Adrenal gland (tissue), 12 donors: ENCODE data around the gene PRKCB. TPM values are rescaled to one million over a fixed set of nuclear protein-coding genes. Genes with fewer than 3 reads are reported as not detected.

Experiments
- DNase-seq, 7 donors: peaks; one replicate each; pipeline ENCODE4 v3.0.0-alpha.2; 2019 to 2020
- H3K27ac ChIP-seq, 5 donors: fragments of 200-600 bp; sonication (generic) in 4 of 5; 1 replicate in 3 of 5; 2 replicates in 2 of 5; pipeline versions ENCODE4 v1.5.1 to v1.8.0; 2016 to 2020; ENCODE audit warnings: mild to moderate bottlenecking in 1 of 5
- H3K27me3 ChIP-seq: fragments of 200-600 bp; 2 replicates; pipeline ENCODE4 v1.8.0; 2021
- H3K36me3 ChIP-seq, 2 donors: fragments of 200-600 bp; replicated peaks in 1 of 2; 1 replicate in 1 of 2; 2 replicates in 1 of 2; pipeline versions ENCODE4 v1.5.1 to v1.8.0; 2018 to 2022
- H3K4me1 ChIP-seq, 2 donors: fragments of 200-600 bp; replicated peaks in 1 of 2; 1 replicate in 1 of 2; 2 replicates in 1 of 2; pipeline versions ENCODE4 v1.5.1 to v1.8.0; 2018 to 2021
- H3K4me3 ChIP-seq, 4 donors: fragments of 200-600 bp; sonication (generic) in 3 of 4; one replicate each; pipeline ENCODE4 v1.5.1; 2016 to 2018
- H3K9me3 ChIP-seq, 3 donors: fragments of 200-600 bp; sonication (generic) in 1 of 3; replicated peaks in 1 of 3; 1 replicate in 2 of 3; 2 replicates in 1 of 3; pipeline versions ENCODE4 v1.5.1 to v1.8.0; 2016 to 2021
- POLR2A ChIP-seq, 2 donors: fragments of 450-650 bp; IDR thresholded peaks; one replicate each; pipeline ENCODE4 v1.6.1; 2017; ENCODE audit warnings: antibody characterized with exemption in 2 of 2, mild to moderate bottlenecking in 2 of 2, moderate library complexity in 1 of 2
- WGBS, 4 donors: extraction: QIAGEN DNeasy Blood & Tissue Kit in 2 of 4; methylation state at CpG; one replicate each; pipeline versions ENCODE4 v1.1.5 to v1.1.7; 2013 to 2017; 5-methylcytosine and 5-hydroxymethylcytosine counted together
- intact Hi-C, 2 donors: fragments of 100-400 bp; cut with DNase I; formaldehyde crosslinking; loops; one replicate each; pipeline versions ENCODE4 v1.14.1 to v1.15.0; 2022 to 2023
- polyA plus RNA-seq, 3 donors: library from polyadenylated mRNA; stranded (reverse); fragments of 200-250 nt in 2 of 3; fragments of 350-450 nt in 1 of 3; fragmentation: Illumina TruSeq in 1 of 3; extraction: RNeasy Lipid Tissue Mini Kit (QIAGEN cat#74804) in 1 of 3; gene quantifications; one replicate each; pipeline ENCODE4 v1.2.3, GENCODE V29; 2013 to 2014
- total RNA-seq, 9 donors: library from RNA; depleted of rRNA in 4 of 9; stranded (reverse); fragments of >200 nt in 4 of 9; fragments of 120-200 nt in 1 of 9; fragmentation: NEBNext Ultra II Directional in 1 of 9; extraction: Animal tissue kit (Norgen Biotek cat#: 25700) in 1 of 9; gene quantifications; one replicate each; pipeline versions ENCODE4 v1.1.0 to v1.2.4, GENCODE V29; 2013 to 2023
- TF ChIP-seq, protein P1 (sequence below), 6 experiments: fragments of 450-650 bp in 4 of 6; fragments of 200-600 bp in 2 of 6; sonication (generic) in 1 of 6; IDR thresholded peaks; 1 replicate in 5 of 6; 2 replicates in 1 of 6; pipeline versions ENCODE4 v1.5.1 to v1.8.0; 2016 to 2021; ENCODE audit warnings: antibody characterized with exemption in 6 of 6, mild to moderate bottlenecking in 2 of 6, moderate library complexity in 1 of 6
- donor health status: healthy with polysubstance abuse.
- donor health status: Bipolar disorder and iron deficiency.
- donor health status: DM: yes; HTN: yes; CAD: no.
- donor health status: DM: no; HTN: no; CAD: no.
- donor health status: DM: no; HTN: no; CAD: no.
- donor health status: DM: yes; HTN: yes; CAD: no.

PRKCB gene
- total and polyA plus RNA-seq, 12 donors, result 0.54 to 8.0 (median 3.0) TPM

DNA sequence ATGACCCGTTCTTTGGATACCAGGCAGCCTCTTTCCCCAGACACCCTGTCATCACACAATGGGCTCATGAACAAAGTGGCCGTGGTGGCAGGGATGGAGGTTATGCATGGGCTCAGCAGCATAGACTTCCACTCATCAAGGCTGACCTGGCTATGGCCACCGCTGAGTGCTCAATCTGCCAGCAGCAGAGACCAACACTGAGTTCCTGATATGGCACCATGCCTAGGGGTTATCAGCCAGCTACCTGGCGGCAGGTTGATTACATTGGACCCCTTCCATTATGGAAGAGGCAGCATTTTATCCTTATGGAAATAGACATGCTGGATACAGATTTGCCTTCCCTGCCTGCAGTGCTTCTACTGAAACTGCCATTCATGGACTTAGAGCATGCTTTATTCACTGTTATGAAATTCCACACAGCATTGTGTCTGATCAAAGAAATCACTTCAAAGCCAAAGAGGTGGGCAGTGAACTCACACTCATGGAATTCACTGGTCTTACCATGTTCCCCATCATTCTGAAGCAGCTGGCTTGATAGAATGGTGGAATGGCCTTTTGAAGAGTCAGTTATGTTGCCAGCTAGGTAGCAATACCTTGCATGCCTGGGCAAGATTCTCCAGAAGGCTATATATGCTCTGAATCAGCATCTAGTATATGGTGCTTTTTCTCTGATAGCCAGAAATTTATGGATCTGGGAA is 160.6 kb downstream of the PRKCB start:
- no peak overlapping the region for H3K27ac ChIP-seq
- DNase-seq, result no peak
- 78 to 88% (median 82%) methylated on average over 3 to 4 of the region's 4 CpGs for WGBS, 4 donors
- intact Hi-C loops, result no loop called here
- no peaks in the 10 kb centered on the region for H3K9me3 ChIP-seq
- no peaks in the 10 kb centered on the region for H3K4me1 ChIP-seq
- no peaks in the 10 kb centered on the region for H3K27me3 ChIP-seq
- no peaks in the 10 kb centered on the region for H3K36me3 ChIP-seq
- no peak for TF ChIP-seq POLR2A (IDR thresholded peaks at IDR 0.05)
- TF ChIP-seq, protein P1, sequence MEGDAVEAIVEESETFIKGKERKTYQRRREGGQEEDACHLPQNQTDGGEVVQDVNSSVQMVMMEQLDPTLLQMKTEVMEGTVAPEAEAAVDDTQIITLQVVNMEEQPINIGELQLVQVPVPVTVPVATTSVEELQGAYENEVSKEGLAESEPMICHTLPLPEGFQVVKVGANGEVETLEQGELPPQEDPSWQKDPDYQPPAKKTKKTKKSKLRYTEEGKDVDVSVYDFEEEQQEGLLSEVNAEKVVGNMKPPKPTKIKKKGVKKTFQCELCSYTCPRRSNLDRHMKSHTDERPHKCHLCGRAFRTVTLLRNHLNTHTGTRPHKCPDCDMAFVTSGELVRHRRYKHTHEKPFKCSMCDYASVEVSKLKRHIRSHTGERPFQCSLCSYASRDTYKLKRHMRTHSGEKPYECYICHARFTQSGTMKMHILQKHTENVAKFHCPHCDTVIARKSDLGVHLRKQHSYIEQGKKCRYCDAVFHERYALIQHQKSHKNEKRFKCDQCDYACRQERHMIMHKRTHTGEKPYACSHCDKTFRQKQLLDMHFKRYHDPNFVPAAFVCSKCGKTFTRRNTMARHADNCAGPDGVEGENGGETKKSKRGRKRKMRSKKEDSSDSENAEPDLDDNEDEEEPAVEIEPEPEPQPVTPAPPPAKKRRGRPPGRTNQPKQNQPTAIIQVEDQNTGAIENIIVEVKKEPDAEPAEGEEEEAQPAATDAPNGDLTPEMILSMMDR (IDR thresholded peaks at IDR 0.05), result no peak
- H3K4me3 ChIP-seq, result no peak overlapping the region

DNA sequence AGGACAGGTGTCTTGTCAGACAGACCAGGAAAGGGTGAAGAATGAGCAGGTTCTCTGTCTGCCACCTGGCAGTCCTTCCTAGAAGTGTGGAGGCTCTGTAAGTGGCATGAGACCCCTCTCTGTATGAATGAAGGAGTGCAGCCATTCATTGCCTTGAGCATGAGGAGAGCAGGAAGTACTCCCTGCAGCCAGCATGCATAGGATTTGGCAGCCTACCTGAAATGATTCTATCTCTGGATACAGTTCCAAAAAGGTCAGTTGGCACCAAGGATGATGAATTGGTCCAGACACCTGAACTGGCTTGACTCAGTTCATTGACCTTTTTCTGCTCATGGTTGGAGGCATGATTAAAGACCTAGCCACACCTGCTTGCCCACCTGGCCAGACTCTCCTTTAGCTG is 163.0 kb downstream of the PRKCB start:
- no peak for DNase-seq
- Histone ChIP-seq H3K4me1 (no peaks in the 10 kb centered on the region), H3K9me3 (no peaks in the 10 kb centered on the region), H3K27ac (no peak overlapping the region), H3K36me3 (no peaks in the 10 kb centered on the region), H3K4me3 (no peak overlapping the region), H3K27me3 (no peaks in the 10 kb centered on the region)
- intact Hi-C loops, result no loop called here
- TF ChIP-seq POLR2A (IDR thresholded peaks at IDR 0.05), result no peak
- TF ChIP-seq, protein P1 (IDR thresholded peaks at IDR 0.05), result no peak

DNA sequence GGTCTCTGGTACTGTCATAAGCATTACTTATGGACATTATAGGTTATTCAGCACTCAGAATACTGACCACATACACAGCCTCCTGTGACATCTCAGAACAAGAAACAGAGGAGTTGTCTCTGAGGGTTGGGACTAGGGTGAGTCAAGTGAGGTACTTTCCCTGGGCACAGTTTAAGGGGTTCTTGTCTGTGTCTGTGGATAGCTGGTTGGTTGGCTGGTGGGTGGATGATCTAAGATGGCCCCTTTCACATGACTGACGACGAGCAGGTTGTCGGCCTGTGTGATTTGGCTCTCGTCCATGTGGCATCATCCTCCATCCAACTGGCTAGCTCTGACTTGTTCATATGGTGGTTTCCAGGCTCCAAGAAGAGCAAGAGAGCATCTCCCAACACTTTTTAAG is 163.9 kb downstream of the PRKCB start:
- no peaks in the 10 kb centered on the region for H3K27me3 ChIP-seq
- H3K36me3 ChIP-seq, result no peaks in the 10 kb centered on the region
- H3K27ac ChIP-seq, result no peak overlapping the region
- WGBS, 4 donors, result 72 to 80% (median 77%) methylated on average over 4 of the region's 4 CpGs
- intact Hi-C loops, result loop anchor here in 1 of 2 donors (10.0 kb wide), 1 partner anchor 195 kb away; no protein-coding TSS in a partner anchor
- no peaks in the 10 kb centered on the region for H3K9me3 ChIP-seq
- H3K4me3 ChIP-seq, result no peak overlapping the region
- DNase-seq, result no peak
- no peaks in the 10 kb centered on the region for H3K4me1 ChIP-seq
- TF ChIP-seq, protein P1 (IDR thresholded peaks at IDR 0.05), result no peak
- no peak for TF ChIP-seq POLR2A (IDR thresholded peaks at IDR 0.05)

DNA sequence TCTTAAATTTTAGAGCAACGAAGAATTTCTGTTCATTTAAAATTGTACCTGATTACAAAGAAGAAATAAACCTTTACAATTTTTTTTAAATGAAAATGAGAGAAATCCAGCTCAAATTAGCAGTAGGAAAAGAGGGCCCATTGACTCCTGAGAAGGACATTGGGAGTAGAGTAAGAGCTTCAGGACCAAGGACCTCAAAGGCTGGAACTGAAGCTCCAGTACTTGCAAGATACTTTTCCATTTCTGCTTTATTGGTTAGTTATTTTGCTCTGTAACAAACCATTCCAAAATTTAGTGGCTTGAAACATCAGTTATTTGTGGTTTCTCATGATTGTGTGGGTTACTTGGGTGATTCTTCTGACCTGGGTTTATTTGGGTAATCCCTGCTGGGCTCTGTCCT is 165.9 kb downstream of the PRKCB start:
- intact Hi-C loops, result loop anchor here in 1 of 2 donors (10.0 kb wide), 1 partner anchor 197 kb away; no protein-coding TSS in a partner anchor
- 59 to 79% (median 69%) methylated on average over 1 of the region's 1 CpG for WGBS, 4 donors
- H3K36me3 ChIP-seq, result no peaks in the 10 kb centered on the region
- no peak for DNase-seq
- no peaks in the 10 kb centered on the region for H3K9me3 ChIP-seq
- H3K4me3 ChIP-seq, result no peak overlapping the region
- H3K27me3 ChIP-seq, result no peaks in the 10 kb centered on the region
- H3K4me1 ChIP-seq, result no peaks in the 10 kb centered on the region
- no peak for TF ChIP-seq POLR2A (IDR thresholded peaks at IDR 0.05)
- TF ChIP-seq, protein P1 (IDR thresholded peaks at IDR 0.05), result no peak
- H3K27ac ChIP-seq, result no peak overlapping the region
